HG03025 (cell line): Measurements from ENCODE around the gene REC8.
A peak's percentile ranks its signal among the peaks of the same experiment; 100 is the strongest.

Source experiments
- ATAC-seq: cut with Tn5 transposase; IDR thresholded peaks from one replicate; pipeline ENCODE4 v1.9.1; 2021; ENCODE audit warnings: mild to moderate bottlenecking, moderate library complexity; ENCODE audit not compliant: unreplicated experiment, low FRiP score

Gene REC8

GRCh38 chr14:24171422-24172260 is at the start of gene REC8:
Gene REC8 (plus strand): TSS chr14:24172080. CDS start chr14:24172553, 473 bp downstream.
- ATAC-seq = peak; percentile 72

DNA sequence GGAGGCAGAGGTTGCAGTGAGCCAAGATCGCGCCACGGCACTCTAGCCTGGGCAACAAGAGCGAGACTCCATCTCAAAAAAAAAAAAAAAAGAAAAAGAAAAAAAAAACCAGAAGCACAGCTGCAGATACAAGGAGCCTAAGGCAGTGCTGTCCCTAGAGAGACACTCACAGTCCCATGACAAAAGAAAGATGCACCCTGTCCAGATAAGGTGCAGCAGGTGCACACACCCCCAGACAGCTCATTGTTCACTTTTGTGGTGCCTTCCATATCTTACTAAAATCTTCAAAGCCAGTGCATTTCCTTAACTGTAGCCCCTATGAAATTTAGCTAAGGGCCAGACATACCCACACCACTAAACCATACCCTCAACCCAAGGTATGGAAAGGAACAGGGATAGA is 49.5 kb upstream of the REC8 start:
- no peak for ATAC-seq

- no peak for ATAC-seq
Measured at GRCh38 chr14:24122898-24123297, 49.0 kb upstream of the REC8 start.

GRCh38 chr14:24123424-24124417 is 48.2 kb upstream of the REC8 start:
- no peak for ATAC-seq

GRCh38 chr14:24126939-24127338 is 44.9 kb upstream of the REC8 start:
- no peak for ATAC-seq

- ATAC-seq = no peak
Measured at GRCh38 chr14:24127673-24128072, 44.2 kb upstream of the REC8 start.

DNA sequence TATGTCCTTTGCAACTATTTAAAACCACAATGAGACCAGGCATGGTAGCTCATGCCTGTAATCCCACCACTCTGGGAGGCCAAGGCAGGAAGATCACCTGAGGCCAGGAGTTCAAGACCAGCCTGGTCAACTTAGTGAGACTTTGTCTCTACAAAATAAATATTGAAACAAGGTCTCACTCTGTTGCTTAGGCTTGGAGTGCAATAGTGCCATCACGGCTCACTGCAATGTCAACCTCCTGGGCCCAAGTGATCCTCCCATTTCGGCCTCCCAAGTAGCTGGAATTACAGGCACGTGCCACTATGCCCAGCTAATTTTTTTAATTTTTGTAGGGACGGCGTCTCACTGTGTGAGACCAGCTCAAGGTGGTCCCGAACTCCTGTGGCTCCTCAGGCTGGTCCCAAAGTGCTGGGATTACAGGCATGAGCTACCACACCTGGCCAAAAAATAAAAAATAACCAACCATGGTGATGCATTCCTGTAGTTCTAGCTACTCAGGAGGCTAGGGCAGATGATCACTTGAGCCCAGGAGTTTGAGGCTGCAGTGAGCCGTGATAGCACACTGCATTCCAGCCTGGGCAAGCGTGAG is 42.4 kb upstream of the REC8 start:
- no peak for ATAC-seq

DNA sequence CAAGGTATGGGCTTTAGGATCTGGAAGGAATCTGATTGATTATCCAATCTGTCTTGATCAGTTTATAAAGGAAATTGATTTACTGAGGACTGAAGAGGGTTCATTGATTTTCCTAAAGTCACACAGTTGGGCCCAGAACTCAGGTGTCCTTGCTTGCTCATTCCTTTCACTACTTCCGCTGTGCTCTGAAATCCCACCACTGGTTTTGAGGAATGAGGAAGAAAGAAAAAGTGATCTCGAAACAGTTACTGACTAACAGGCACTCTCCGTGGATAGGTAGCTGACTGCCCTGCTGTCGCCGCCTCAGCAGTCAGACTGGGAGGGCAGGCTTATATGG is 41.5 kb upstream of the REC8 start, which contains the start of gene FITM1:
Gene FITM1, plus strand, starts transcription at position 280 of the 337 bp plus-strand sequence. CDS start 905 bp downstream, outside the sequence.
- no peak for ATAC-seq

GRCh38 chr14:24130717-24131548 is 40.9 kb upstream of the REC8 start:
- ATAC-seq = no peak

DNA sequence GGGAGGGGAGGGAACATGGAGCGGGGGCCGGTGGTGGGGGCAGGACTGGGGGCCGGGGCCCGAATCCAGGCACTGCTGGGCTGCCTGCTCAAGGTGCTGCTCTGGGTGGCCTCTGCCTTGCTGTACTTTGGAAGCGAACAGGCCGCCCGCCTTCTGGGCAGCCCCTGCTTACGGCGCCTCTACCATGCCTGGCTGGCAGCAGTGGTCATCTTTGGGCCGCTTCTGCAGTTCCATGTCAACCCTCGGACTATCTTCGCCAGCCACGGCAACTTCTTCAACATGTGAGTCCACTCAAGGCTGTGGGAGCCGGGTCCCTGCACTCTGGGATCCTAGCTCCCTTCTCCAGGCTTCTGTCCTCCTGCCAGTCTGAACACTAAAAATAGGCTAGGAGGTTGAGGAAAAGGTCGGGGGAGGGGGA is 40.3 kb upstream of the REC8 start:
- ATAC-seq = no peak

- ATAC-seq = no peak
Measured at GRCh38 chr14:24132061-24132685, 39.7 kb upstream of the REC8 start.

- ATAC-seq = no peak
Measured at GRCh38 chr14:24132976-24133375, 38.9 kb upstream of the REC8 start.

- ATAC-seq = no peak
Measured at GRCh38 chr14:24133735-24134134, 38.1 kb upstream of the REC8 start.

- ATAC-seq = peak; percentile 2
Measured at GRCh38 chr14:24135584-24135833, 36.4 kb upstream of the REC8 start.

DNA sequence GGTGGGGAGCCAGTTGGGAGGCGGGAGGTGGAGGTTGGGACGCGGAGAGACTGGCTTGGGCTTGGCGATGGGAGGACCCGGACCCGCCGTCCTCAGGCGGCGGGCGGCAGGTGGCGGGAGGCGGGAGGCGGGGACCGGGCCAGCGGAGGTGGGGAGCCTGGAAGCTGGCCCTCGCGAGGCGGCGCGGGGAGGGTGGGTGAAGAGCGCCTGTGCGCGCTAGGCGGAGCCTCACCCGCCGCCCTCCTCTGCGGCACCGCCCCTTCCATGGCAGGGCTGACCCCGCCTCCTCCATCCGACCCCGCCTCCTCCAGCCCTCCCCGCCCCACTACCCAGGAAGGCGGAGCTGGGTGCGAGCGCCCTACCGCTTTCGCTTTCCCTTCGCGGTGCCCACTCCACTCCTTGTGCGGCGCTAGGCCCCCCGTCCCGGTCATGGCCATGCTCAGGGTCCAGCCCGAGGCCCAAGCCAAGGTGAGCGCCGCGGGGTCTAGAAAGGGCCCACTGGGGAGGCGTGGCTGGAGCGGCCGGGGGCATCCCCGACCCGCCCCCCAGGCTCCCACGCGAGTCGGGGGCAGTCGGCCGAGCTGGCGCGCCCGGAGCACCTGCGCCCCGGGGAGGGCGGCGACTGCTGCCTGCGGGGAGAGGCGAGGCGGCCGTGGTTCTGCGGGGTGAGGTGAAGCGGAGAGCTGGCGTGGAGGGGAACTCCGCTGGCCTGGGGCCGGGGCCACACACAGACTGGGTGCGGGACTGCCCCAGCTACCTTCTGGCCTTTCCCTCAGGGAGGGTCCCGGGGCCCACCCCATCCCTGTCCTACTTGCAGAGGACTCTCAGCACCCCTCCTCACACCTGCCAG is 35.8 kb upstream of the REC8 start, which contains the start of gene PSME1:
Gene PSME1, plus strand, starts transcription at position 361 of the 850 bp plus-strand sequence. Its CDS starts 69 bp downstream, at position 430.
- ATAC-seq = peak; percentile 74

- no peak for ATAC-seq
Measured at GRCh38 chr14:24136684-24137528, 35.0 kb upstream of the REC8 start.

GRCh38 chr14:24137529-24138395 is 34.1 kb upstream of the REC8 start:
- no peak for ATAC-seq
